GM12864 (cell line): ENCODE measurements around the gene CD200.

Experiments used
- DNase-seq: peaks from one replicate; pipeline ENCODE4 v3.0.0-alpha.2; 2011; ENCODE audit warnings: low read depth
- H3K4me3 ChIP-seq: 2 replicates; pipeline ENCODE4 v1.5.1; 2011; ENCODE audit warnings: mild to moderate bottlenecking, low read depth, low read length, control low read depth
- TF ChIP-seq, protein P1 (sequence below): IDR thresholded peaks from 2 replicates; pipeline ENCODE4 v1.5.1; 2011; ENCODE audit warnings: low read depth, mild to moderate bottlenecking, moderate library complexity, low read length, control low read depth, inconsistent platforms; ENCODE audit errors: missing control alignments

Gene CD200

DNA sequence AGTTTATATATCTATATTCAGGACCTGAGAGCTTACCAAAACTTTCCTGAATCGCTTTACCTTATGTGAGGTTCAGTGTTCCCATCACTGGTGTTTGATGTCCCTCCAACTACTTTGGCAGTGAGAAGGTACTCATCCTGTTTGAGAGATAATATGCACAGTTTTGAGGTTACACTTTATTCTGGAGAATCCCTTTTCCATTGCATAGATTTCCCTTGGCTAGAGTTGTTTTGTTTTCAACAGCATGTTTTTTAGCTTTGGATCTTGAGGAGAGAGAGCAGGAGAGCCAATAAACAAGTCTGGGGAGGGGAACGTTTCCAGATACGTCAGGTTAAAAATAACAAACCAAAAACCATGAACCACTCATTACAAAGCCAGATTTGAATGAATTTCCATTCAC, 33.6 kb downstream of the CD200 start:
- TF ChIP-seq, protein P1, sequence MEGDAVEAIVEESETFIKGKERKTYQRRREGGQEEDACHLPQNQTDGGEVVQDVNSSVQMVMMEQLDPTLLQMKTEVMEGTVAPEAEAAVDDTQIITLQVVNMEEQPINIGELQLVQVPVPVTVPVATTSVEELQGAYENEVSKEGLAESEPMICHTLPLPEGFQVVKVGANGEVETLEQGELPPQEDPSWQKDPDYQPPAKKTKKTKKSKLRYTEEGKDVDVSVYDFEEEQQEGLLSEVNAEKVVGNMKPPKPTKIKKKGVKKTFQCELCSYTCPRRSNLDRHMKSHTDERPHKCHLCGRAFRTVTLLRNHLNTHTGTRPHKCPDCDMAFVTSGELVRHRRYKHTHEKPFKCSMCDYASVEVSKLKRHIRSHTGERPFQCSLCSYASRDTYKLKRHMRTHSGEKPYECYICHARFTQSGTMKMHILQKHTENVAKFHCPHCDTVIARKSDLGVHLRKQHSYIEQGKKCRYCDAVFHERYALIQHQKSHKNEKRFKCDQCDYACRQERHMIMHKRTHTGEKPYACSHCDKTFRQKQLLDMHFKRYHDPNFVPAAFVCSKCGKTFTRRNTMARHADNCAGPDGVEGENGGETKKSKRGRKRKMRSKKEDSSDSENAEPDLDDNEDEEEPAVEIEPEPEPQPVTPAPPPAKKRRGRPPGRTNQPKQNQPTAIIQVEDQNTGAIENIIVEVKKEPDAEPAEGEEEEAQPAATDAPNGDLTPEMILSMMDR: no peak
- no peak for DNase-seq
- no peak overlapping the region for H3K4me3 ChIP-seq

- TF ChIP-seq, protein P1: no peak
- DNase-seq: no peak
- H3K4me3 ChIP-seq: no peak overlapping the region
Observed at GRCh38 chr3:112371569-112371968, 38.6 kb downstream of the CD200 start.

DNA sequence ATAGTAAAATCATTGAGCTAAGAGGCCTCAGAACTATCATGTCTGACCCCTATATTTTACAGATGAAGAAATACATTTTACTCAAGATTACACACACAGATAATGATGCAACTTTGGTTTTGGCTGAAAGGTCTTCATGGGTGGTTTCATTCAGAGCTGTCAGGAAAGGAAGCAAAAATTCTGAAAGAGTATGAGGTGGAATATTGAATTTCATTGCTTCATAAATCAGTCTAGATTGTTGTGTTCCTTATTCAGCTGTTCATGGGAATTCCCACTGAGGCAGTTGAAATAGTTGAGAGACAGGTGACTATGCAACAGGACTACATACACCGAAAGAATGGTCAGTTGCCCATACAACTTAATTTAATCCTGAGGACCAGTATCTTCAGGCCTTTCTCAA, 39.4 kb downstream of the CD200 start:
- DNase-seq: no peak
- TF ChIP-seq, protein P1: no peak
- no peak overlapping the region for H3K4me3 ChIP-seq

- no peak overlapping the region for H3K4me3 ChIP-seq
- no peak for DNase-seq
- TF ChIP-seq, protein P1: no peak
Observed at GRCh38 chr3:112373476-112373875, 40.5 kb downstream of the CD200 start.

DNA sequence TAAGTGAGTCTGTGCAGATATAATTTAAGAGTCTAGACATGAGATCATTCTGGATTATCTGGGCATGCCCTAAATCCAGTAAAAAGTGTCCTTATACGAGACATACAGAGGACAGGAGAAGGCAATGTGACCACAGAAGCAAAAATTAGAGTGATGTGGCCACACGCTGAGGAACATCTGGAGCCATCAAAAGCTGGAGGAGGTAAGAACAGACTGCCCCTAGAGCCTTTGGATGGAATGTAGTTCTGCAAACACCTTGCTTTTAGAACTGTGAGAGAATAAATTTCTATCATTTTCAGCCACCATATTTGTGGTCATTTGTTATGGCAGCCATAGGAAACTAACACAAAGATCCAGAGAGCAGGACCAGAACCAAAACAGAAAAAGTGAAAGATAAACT, 41.0 kb downstream of the CD200 start:
- H3K4me3 ChIP-seq: no peak overlapping the region
- TF ChIP-seq, protein P1: no peak

DNA sequence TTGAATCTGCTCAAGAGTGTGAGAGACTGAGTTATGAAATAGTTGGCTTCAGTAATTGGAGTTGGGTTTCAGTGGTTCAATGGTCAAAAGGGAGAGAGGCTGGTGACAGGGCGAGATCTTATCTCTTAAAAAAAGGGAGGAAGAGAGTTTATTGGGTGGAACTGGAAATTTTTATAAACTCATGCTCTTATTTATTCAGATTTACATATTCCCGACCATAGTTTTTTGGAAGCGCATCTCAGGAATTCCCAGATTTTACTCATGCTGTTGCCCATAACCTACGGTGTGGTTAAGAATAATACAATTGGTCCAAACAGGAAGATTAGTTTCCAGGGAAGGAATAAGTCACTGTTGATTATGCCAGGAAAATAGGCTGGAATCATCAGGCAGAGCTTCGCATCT, 41.4 kb downstream of the CD200 start:
- TF ChIP-seq, protein P1: no peak
- H3K4me3 ChIP-seq: no peak overlapping the region

More for the DNA sequence above, 41.0 kb downstream of the CD200 start:
- no peak for DNase-seq

GRCh38 chr3:112375117-112375516, 42.2 kb downstream of the CD200 start:
- DNase-seq: no peak
- no peak overlapping the region for H3K4me3 ChIP-seq
- TF ChIP-seq, protein P1: no peak

More for the DNA sequence above, 41.4 kb downstream of the CD200 start:
- no peak for DNase-seq
